Metanephros (tissue), 1 donor: ENCODE measurements around the gene UTP15. TPM values are rescaled to one million over a fixed set of nuclear protein-coding genes. Genes with fewer than 3 reads are reported as not detected.

ENCODE experiments used
- total RNA-seq: library from RNA; depleted of rRNA; stranded (reverse); fragments of >200 nt; gene quantifications from one replicate; pipeline ENCODE4 v1.2.3, GENCODE V29; 2014

UTP15 gene, protein sequence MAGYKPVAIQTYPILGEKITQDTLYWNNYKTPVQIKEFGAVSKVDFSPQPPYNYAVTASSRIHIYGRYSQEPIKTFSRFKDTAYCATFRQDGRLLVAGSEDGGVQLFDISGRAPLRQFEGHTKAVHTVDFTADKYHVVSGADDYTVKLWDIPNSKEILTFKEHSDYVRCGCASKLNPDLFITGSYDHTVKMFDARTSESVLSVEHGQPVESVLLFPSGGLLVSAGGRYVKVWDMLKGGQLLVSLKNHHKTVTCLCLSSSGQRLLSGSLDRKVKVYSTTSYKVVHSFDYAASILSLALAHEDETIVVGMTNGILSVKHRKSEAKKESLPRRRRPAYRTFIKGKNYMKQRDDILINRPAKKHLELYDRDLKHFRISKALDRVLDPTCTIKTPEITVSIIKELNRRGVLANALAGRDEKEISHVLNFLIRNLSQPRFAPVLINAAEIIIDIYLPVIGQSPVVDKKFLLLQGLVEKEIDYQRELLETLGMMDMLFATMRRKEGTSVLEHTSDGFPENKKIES
- total RNA-seq = 18.8 TPM

DNA sequence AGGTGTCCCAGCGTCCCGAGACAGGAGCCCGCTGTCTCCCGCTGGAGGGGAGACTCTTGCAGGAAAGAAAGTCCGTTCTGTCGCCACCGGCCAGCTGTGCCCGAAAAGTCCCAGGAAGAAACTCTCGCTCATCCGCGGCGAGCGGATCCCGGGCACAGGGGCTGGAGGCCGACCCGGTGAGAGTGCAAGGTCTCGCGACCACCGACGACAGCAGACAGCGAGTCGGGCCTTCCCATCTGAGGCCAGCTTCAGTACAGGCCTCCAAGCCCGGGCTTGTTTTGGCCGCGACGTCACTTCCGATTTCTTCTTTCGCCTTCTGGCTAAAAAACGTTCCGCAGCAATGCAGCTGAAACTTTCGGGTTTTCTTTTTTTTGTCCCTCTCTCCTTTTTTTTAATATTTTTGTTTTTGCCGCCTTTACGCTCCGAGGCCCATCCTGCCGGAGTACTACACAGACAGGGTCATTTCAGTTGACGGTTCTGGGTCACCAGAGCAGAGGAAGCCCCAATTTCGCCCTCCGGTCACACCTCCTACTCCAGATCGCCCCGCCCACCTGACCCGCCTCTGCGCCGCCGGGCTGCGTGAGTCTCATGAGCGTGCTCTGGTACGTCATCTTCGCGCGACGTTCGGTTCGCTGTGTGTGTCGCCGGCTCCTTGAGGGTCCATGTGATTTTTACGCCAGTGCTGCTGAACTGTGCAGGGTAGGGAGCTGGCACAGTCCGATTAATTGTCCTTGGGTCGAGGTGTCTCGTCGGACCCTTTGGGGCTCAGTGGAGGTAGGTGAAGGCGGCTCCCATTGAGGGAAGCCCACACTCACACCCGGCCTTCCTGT is at the start of gene UTP15, which contains the start of gene ANKRA2:
UTP15 (plus strand) TSS at position 605 of the 830 bp plus-strand sequence. CDS start 1,602 bp downstream, outside the sequence.
ANKRA2 (minus strand) TSS at position 501 of the 830 bp plus-strand sequence. CDS start 2,758 bp downstream, outside the sequence.

DNA sequence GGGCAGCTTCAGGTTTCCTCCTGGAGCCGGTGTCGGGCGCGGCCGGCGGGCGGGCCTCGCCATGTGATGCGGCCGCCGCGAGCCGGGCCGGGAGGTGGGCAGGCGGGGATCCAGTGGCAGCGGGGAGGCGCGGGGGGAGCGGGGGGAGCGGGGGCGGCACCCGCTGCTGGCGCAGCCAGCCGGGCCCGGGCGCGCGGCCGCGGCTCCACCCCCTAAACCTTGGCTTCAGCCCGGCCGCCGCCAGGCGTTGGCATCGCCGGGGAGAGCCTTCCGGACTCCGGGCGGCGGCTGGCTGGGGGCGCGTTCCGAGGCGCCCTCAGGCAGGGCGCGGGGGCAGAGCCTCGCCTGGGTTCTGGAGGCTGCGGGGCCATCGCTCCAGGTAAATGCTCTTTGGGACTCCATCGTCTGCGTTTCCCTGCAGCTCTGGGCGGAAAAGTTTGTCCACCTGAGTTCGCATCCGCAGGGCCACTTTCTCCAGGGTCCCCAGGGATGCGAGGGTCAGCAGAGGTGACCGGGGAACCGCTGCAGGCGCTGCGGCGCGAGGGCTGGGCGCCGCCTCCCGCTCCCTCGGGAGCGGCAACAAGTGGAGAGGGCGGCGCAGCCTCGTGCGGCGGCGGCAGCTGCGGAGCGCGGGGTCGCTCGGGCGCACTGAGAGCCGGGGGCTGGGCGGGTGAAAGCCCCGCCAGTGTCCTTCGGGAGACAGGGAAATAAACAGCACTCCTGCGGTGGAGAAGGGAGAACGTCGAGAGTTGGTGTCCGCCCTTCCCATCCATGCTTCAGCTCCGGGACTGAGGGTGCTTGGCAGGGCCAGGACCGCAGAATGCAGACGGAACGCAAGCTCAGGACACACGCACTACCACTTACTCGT is 60.6 kb downstream of the UTP15 start, which contains the start of gene ARHGEF28:
ARHGEF28 (plus strand) TSS at position 253 of the 868 bp plus-strand sequence. CDS start 58,656 bp downstream, outside the sequence.

Other genes starting within 250 kb of the UTP15 start
- gene FOXD1, start 117.0 kb upstream of the UTP15 start, total RNA-seq = 13.9 TPM
- gene BTF3, start 67.3 kb upstream of the UTP15 start, total RNA-seq = 498 TPM
- gene ANKRA2, start 104 bp upstream of the UTP15 start, total RNA-seq = 44.4 TPM
- gene ARHGEF28, start 60.5 kb downstream of the UTP15 start, total RNA-seq = 63.9 TPM